ENCODE results near the gene HOXB5.

Gene HOXB5

GRCh38 chr17:48589060-48589830, 4.3 kb downstream of the HOXB5 start:
- no peak for DNase-seq (ENCODE audit: low spot score)

- DNase-seq (ENCODE audit: low spot score): no peak
Observed at GRCh38 chr17:48588528-48588927, 5.1 kb downstream of the HOXB5 start.

- no peak for DNase-seq (ENCODE audit: low spot score)
Observed at GRCh38 chr17:48588074-48588415, 5.5 kb downstream of the HOXB5 start.

GRCh38 chr17:48587276-48588073, 6.1 kb downstream of the HOXB5 start:
- DNase-seq (ENCODE audit: low spot score): no peak

- no peak for DNase-seq (ENCODE audit: low spot score)
Observed at GRCh38 chr17:48586355-48587258, 7.0 kb downstream of the HOXB5 start.

GRCh38 chr17:48584223-48584741, 9.3 kb downstream of the HOXB5 start:
- no peak for DNase-seq (ENCODE audit: low spot score)

- no peak for DNase-seq (ENCODE audit: low spot score)
Observed at GRCh38 chr17:48583708-48584222, 9.8 kb downstream of the HOXB5 start.

- no peak for DNase-seq (ENCODE audit: low spot score)
Observed at GRCh38 chr17:48582750-48583069, 10.9 kb downstream of the HOXB5 start.

- DNase-seq (ENCODE audit: low spot score): no peak
Observed at GRCh38 chr17:48579760-48580554, 13.6 kb downstream of the HOXB5 start.

GRCh38 chr17:48579471-48579759, 14.2 kb downstream of the HOXB5 start:
- DNase-seq (ENCODE audit: low spot score): no peak

GRCh38 chr17:48578616-48579470, 14.7 kb downstream of the HOXB5 start:
- no peak for DNase-seq (ENCODE audit: low spot score)

- no peak for DNase-seq (ENCODE audit: low spot score)
Observed at GRCh38 chr17:48577946-48578615, 15.5 kb downstream of the HOXB5 start, which contains the start of gene HOXB4. TSS of gene HOXB4 (minus strand) at chr17:48578350. CDS start at chr17:48578319, 31 bp downstream.

- DNase-seq (ENCODE audit: low spot score): peak; percentile 81
Observed at GRCh38 chr17:48577330-48577945, 16.1 kb downstream of the HOXB5 start.

GRCh38 chr17:48576479-48577309, 16.9 kb downstream of the HOXB5 start:
- no peak for DNase-seq (ENCODE audit: low spot score)

- no peak for DNase-seq (ENCODE audit: low spot score)
Observed at GRCh38 chr17:48575673-48576478, 17.7 kb downstream of the HOXB5 start.

- no peak for DNase-seq (ENCODE audit: low spot score)
Observed at GRCh38 chr17:48575066-48575582, 18.5 kb downstream of the HOXB5 start.

- DNase-seq (ENCODE audit: low spot score): no peak
Observed at GRCh38 chr17:48574505-48575065, 19.0 kb downstream of the HOXB5 start.

Measured in HuH-7 (cell line).